A673 (cell line): Measurements from ENCODE around the gene ASAP2. TPM values are rescaled to one million over a fixed set of nuclear protein-coding genes. Genes with fewer than 3 reads are reported as not detected.

Source experiments
- BruUV-seq: library from RNA; stranded (reverse); fragments of 400-500 nt; replicated peaks from 2 replicates; lab custom pipeline; 2021; lab: Mats Ljungman, UMichigan
- CTCF ChIA-PET: fragments of 300-600 bp; sonication (Branson Sonifier 250); formaldehyde crosslinking; loops from one replicate; lab custom pipeline; 2022; ENCODE audit warnings: antibody characterized with exemption; lab: Charles Lee
- POLR2A ChIA-PET: fragments of 300-600 bp; sonication (Branson Sonifier 250); formaldehyde crosslinking; loops from one replicate; lab custom pipeline; 2022; ENCODE audit warnings: antibody characterized with exemption; ENCODE audit not compliant: low non-redundant PET; lab: Charles Lee
- DNase-seq: peaks from one replicate; pipeline ENCODE4 v3.0.0-alpha.2; 2015; ENCODE audit warnings: low spot score
- H3K27ac ChIP-seq: fragments of 200-600 bp; sonication (generic); 2 replicates; pipeline ENCODE4 v1.5.1; 2016; ENCODE audit warnings: mixed run types, low read depth, mild to moderate bottlenecking, mixed read lengths, antibody characterized with exemption, low read length; ENCODE audit not compliant: poor library complexity, severe bottlenecking
- H3K27me3 ChIP-seq: fragments of 200-600 bp; sonication (generic); replicated peaks from 2 replicates; pipeline ENCODE4 v1.6.1; 2017; ENCODE audit warnings: mixed run types, low read depth, mild to moderate bottlenecking, mixed read lengths, antibody characterized with exemption, low read length; ENCODE audit not compliant: insufficient read depth, poor library complexity
- H3K36me3 ChIP-seq: fragments of 200-600 bp; sonication (generic); 2 replicates; pipeline ENCODE4 v1.6.1; 2016; ENCODE audit warnings: mixed run types, mild to moderate bottlenecking, mixed read lengths, antibody characterized with exemption, low read length; ENCODE audit not compliant: insufficient read depth, poor library complexity, severe bottlenecking
- H3K4me1 ChIP-seq: fragments of 200-600 bp; sonication (generic); 2 replicates; pipeline ENCODE4 v1.6.1; 2017; ENCODE audit warnings: mixed run types, mild to moderate bottlenecking, mixed read lengths, antibody characterized with exemption, low read length; ENCODE audit not compliant: insufficient read depth, poor library complexity, severe bottlenecking
- H3K4me3 ChIP-seq: fragments of 200-600 bp; sonication (generic); 2 replicates; pipeline ENCODE4 v1.5.1; 2016; ENCODE audit warnings: low read depth, mixed run types, mild to moderate bottlenecking, mixed read lengths, low read length; ENCODE audit not compliant: poor library complexity, severe bottlenecking
- H3K9me3 ChIP-seq: fragments of 200-600 bp; sonication (generic); 2 replicates; pipeline ENCODE4 v1.6.1; 2016; ENCODE audit warnings: mixed run types, low read depth, mild to moderate bottlenecking, mixed read lengths, antibody characterized with exemption, low read length; ENCODE audit not compliant: poor library complexity, severe bottlenecking
- CTCF ChIP-seq: fragments of 300-800, 200-600 bp; sonication (generic); conservative IDR thresholded peaks from 2 replicates; pipeline ENCODE4 v1.5.1; 2017; ENCODE audit warnings: low read depth, mild to moderate bottlenecking, antibody characterized with exemption, low read length, moderate library complexity, mixed read lengths
- EZH2 ChIP-seq: fragments of 200-600 bp; sonication (generic); IDR thresholded peaks from 2 replicates; pipeline ENCODE4 v1.6.1; 2017; ENCODE audit warnings: borderline replicate concordance, low read depth, mild to moderate bottlenecking, mixed read lengths, antibody characterized with exemption, low read length; ENCODE audit not compliant: poor library complexity, severe bottlenecking
- intact Hi-C: fragments of 100-400 bp; cut with micrococcal nuclease; formaldehyde crosslinking; loops from one replicate; pipeline ENCODE4 v1.10.0; 2022; ENCODE audit not compliant: unreplicated experiment
- total RNA-seq: library from RNA; stranded (reverse); gene quantifications from 2 replicates; pipeline ENCODE4 v1.2.3, GENCODE V29; 2021

ASAP2 gene
- total RNA-seq, 1 experiment from 2014 or later = 46.8 TPM

DNA sequence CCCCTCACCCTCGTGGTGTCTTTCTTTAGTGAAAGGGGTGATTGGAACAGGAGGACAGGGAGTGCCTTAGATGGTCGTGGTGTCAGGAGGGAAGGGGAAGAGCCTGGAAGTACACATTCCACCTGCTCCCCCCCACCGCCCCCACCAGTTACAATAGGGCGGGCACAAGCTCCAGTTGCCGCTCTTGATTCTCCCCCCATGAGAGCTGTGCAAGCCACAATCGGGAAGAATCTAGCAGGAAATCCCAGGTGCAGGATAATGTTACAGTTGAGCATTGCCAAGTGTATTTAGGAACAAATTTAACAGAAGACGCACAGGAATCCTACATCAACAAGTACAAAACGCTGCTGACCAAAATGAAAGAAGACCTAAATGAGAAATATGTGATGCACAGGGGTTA is 73.6 kb downstream of the ASAP2 start:
- H3K9me3 ChIP-seq = no peaks in the 10 kb centered on the region
- no peak for DNase-seq
- H3K27ac ChIP-seq = no peak overlapping the region
- intact Hi-C loops = no loop called here
- no peaks in the 10 kb centered on the region for H3K4me1 ChIP-seq
- BruUV-seq = no TSS peak
- TF ChIP-seq CTCF (no peak), EZH2 (no peak)
- ChIA-PET CTCF (no interaction called here), POLR2A (no interaction called here)
- H3K4me3 ChIP-seq = no peak overlapping the region
- no peaks in the 10 kb centered on the region for H3K36me3 ChIP-seq
- no peaks in the 10 kb centered on the region for H3K27me3 ChIP-seq

GRCh38 chr2:9281145-9281544 is 74.5 kb downstream of the ASAP2 start:
- POLR2A ChIA-PET = no interaction called here
- BruUV-seq = no TSS peak
- CTCF ChIA-PET = no interaction called here
- no peaks in the 10 kb centered on the region for H3K36me3 ChIP-seq
- DNase-seq = no peak
- no peaks in the 10 kb centered on the region for H3K9me3 ChIP-seq
- TF ChIP-seq CTCF = no peak
- TF ChIP-seq EZH2 = no peak
- intact Hi-C loops = no loop called here
- H3K27me3 ChIP-seq = no peaks in the 10 kb centered on the region
- H3K4me3 ChIP-seq = no peak overlapping the region
- no peaks in the 10 kb centered on the region for H3K4me1 ChIP-seq
- H3K27ac ChIP-seq = no peak overlapping the region

DNA sequence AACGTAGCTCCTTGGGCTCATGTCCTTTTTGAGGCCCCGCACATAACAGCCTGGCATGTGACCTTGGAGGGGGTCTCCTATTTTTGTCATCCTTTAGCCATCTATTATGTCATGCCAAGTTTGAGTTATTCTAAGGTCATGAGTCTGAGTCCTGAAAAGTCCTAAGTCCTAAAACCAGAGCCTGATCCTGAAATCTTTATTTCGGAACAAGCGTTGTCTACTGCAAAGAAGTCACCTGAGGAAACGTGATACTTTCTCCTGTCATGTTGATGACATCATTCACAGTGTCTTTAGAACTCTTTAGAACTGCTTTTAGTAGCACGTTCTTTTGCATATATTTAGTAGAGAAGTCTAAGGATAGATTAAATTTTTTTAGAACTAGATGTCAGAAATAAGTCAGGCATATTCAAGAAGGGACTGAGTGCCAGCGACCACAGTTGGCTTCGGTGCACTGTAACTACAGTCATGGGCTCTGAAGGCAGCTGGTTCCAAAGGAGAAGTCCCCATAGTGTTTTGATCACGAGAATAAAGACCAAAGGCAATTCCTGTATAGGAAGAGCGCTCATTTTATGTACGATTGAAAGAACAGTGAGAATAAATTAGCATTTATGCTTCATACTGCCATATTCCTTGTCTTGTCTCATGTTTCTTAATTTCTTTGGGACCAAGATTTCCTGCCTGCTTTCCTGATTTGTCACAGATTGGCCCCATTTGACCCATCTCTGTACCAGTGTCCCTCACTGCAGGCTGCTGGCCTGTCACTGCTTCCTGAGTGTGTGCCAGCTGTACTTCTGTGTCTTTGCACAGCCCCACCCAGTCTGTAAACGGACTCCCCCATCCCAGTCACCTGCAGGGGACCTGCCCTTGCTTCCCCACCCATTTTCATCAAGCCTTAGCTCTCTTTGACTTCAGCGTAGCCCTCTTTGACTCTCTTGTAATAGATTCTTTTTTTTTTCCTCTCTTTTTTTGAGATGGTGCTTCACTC is 75.8 kb downstream of the ASAP2 start:
- Histone ChIP-seq H3K27ac (no peak overlapping the region), H3K9me3 (no peaks in the 10 kb centered on the region), H3K27me3 (no peaks in the 10 kb centered on the region), H3K4me1 (no peaks in the 10 kb centered on the region), H3K4me3 (no peak overlapping the region), H3K36me3 (no peaks in the 10 kb centered on the region)
- TF ChIP-seq CTCF = no peak
- no peak for TF ChIP-seq EZH2
- intact Hi-C loops = no loop called here
- BruUV-seq = no TSS peak
- DNase-seq = no peak
- ChIA-PET POLR2A (no interaction called here), CTCF (no interaction called here)
